Stimulated activated CD4-positive, alpha-beta T cell treated with anti-CD3 and anti-CD28 coated beads, Interleukin-4, amount 100 ng/mL, for 24 hours (primary cell): ENCODE results near the gene SEMG2.

Source experiments
- DNase-seq: peaks from one replicate; pipeline ENCODE4 v3.0.0-alpha.2; 2020

SEMG2 gene

DNA sequence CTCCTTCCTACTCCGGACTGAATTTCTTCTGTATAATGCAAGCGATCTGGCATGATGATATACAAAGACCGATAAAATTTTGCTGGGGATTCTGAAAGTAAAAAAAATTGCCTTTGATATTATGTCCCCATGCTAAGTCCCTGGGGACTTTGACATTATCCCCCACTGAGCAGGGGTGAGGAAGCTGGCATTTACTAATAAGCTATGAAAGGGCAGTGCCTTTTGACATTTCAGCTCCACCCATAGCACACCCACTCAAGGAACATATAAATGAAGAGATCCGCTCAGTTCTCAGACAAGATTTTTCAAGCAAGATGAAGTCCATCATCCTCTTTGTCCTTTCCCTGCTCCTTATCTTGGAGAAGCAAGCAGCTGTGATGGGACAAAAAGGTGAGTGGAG is at the start of gene SEMG2:
Gene SEMG2, plus strand, starts transcription at position 298 of the 400 bp plus-strand sequence. Its CDS starts 17 bp downstream, at position 315.
- no peak for DNase-seq

DNA sequence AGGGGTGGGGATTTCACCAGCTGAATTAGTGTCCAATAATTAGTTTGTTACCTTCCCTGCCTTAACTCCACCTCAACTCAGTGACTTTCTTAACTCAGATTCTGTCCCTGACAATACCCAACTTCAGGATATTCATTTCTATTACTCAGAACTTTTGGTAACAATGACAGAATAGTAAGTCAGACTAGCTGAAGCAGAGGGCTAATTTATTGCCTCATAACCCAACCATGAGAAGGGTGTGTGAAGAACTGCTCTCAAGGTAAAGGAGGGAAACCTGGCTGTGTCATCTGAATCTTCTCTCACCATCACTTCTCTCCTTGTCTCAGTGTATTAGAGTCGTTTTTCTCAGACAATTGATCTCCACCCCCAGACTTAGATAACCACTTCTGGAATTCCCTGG is 47.7 kb upstream of the SEMG2 start:
- no peak for DNase-seq

- no peak for DNase-seq
Observed at GRCh38 chr20:45174434-45175364, 46.5 kb upstream of the SEMG2 start, which contains the start of gene PI3. TSS of gene PI3 (plus strand) at chr20:45174902. CDS start at chr20:45174923, 21 bp downstream.

DNA sequence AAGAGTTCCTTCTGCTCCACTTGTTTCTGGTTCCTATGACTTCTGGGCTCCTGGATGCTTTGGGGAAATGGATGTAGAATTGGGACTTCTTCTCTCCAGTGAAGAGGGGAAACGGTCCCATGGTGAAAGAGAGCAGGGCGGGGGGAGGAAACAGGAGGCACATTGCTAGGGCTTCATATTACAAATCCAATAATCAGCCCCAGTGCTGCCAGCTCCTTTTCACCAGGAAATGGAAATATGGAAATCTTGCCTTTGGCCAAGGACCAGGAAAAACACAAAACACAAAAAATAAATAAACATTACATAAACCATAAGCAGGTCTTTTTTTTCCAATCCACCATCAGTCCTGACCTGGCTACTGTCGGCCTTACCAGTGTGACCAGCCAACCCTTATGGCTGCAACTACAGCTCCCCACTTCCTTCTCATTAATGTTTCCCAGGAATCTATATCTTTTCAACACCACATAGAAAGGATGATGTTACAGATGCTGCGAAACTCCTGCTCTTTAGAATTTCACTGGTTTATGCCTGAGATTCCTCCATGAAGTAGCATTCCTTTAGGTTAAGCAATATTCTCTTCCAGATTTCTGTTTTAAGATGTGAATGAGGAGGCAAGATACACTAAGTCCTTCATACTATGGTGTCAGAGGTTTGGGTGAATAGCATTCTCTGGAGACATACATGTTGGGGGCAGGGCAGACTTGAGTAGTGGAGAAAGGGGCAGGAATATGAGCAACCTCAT is 44.5 kb upstream of the SEMG2 start:
- DNase-seq = no peak

DNA sequence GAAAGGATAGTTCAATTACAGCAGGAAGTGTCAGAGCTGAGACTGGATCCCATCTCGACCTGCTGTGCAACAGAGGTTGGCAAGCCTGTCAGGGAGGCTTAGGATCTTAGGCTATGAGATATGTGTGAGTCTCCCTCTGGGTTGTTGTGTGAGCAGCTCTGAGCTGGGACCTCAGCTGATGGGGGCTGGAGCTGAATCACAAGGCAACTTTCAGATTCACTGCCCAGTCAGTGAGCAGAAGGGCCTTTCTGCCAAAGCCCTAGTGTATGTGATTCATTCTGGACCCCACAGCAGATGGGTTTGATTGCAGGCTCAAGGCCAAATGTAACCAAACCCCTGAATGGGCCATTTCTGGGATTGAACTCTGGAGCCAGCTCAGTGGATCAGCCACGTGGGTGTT is 42.0 kb upstream of the SEMG2 start:
- DNase-seq = no peak

- no peak for DNase-seq
Observed at GRCh38 chr20:45181639-45182038, 39.5 kb upstream of the SEMG2 start.

DNA sequence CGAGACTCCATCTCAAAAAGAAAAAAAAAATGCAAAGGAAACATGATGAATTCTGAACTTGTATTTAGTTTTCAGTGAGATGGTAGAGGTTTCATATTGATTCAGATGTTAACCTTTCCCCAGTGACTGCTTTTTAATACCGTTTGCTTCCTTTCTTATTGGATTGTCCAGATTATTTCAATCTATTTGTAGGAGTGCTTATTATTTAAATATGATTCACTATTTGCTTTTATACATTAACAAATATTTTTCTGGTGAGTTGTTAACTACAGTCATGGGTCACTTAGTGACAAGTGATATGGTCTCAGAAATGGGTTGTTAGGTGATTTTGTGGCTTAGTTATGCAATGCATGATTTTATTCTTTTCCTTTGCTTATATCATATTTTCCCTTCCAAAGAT is 38.1 kb upstream of the SEMG2 start:
- no peak for DNase-seq

- no peak for DNase-seq
Observed at GRCh38 chr20:45187693-45188092, 33.5 kb upstream of the SEMG2 start.

GRCh38 chr20:45189067-45189609 is 32.0 kb upstream of the SEMG2 start:
- DNase-seq = no peak

DNA sequence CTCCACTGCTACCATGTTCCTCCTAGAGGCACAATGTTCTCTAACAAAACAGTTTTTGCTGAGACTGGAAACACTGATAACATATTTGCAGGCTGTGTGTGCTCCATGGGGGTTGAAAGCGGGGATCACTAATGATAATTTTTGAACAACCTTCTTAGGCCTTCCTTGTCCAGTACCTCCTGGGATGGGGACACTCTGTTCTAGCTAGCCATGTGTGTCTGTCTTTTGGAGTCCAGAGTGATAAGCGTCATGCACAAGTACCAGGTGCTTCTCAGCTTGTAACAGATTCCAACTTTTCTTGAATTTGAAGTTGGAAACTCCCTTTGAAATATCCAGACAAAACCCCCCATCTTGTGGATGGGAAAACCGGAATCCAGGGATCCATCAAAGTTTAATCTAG is 31.3 kb upstream of the SEMG2 start:
- no peak for DNase-seq

DNA sequence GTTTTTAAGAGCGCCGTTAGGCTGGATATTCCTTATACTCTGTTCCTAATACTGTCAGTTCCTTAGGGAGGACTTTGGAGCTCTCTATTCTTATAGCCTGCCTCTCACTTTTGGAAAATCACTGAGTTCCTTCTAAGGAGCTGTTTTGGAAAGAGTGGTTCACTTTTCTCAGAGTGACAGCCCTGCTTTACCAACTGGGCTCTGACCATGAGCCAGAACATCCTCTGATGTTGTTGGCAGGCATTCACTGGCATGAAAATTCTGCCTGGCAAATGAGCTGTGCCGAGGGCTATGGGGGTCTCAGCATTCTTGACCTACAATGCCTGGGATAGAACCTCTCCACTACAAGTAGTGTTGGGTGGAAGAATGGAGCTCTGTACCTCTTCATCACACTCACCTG is 29.2 kb upstream of the SEMG2 start:
- no peak for DNase-seq

DNA sequence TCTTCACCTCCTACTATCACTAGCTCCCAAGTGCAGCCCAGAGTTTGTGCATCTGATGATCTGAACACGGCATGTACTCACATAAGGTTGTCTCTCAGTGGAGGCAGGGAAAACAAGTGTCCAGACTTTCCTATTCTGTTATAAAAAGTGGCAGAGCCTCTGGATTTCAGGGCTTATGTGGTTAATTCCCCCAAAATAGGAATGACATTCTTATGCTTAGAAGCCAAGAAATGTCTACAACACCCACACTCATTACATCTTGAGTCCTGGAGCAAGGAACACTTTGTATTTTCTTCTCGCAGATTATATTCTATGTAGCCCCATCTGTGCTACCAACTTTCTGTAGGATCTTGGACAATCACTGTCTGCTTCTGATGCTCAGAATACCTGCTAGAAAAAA is 27.8 kb upstream of the SEMG2 start:
- no peak for DNase-seq

GRCh38 chr20:45206725-45207124 is 14.4 kb upstream of the SEMG2 start, which contains the start of gene SEMG1:
TSS of gene SEMG1 (plus strand) at chr20:45207033. CDS start at chr20:45207054, 21 bp downstream.
- no peak for DNase-seq

- DNase-seq = no peak
Observed at GRCh38 chr20:45209924-45210323, 11.2 kb upstream of the SEMG2 start.

GRCh38 chr20:45211569-45212474 is 9.4 kb upstream of the SEMG2 start:
- DNase-seq = no peak

GRCh38 chr20:45212836-45213235 is 8.3 kb upstream of the SEMG2 start:
- no peak for DNase-seq

DNA sequence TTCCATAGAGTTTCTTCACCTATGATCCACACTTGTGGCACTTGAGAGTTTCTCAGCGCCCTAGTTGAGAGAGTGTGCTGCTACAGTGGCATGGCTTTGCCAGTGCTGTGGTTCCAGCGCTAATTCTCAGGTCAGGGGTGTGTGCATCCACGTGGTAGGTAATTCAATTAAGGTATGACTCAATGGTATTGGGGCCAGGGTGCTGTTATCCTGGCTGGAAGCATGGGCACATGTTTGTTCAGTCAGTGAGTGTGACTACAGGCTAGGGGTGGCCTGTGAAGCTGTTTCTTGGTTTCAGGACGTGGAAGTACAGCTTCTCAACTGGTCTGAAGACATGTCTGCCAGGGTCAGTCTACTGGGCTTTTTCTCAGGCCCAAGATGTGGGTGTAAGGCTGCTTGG is 3.0 kb upstream of the SEMG2 start:
- DNase-seq = no peak

DNA sequence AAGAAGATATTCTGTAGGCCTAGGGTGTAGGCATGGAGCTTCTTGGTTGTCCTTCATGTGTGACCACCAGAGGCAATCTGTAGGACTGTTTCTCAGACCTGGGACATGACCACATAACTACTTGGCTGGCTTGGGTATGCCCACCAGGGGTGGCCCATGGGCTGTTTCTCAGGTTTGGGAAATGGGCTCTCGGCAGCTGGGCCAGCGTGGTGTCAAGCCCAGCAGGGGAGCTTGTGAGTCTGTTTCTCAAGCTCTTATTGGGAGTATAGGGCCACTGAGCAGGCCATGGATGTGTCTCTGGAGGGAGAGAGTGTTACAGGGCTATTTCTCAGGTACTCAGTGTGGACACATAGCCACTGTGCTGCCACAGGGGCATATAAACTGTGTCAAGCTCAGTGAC is 2.5 kb upstream of the SEMG2 start:
- DNase-seq = no peak

GRCh38 chr20:45223136-45223535 is 2.0 kb downstream of the SEMG2 start:
- no peak for DNase-seq

GRCh38 chr20:45226287-45226686 is 5.1 kb downstream of the SEMG2 start:
- DNase-seq = no peak

GRCh38 chr20:45229264-45230056 is 8.3 kb downstream of the SEMG2 start:
- DNase-seq = peak; percentile 51

GRCh38 chr20:45230631-45231030 is 9.5 kb downstream of the SEMG2 start:
- DNase-seq = no peak
